ENCODE data around the gene NHLH1.

The NHLH1 gene

GRCh38 chr1:160359559-160360226 is 7.2 kb upstream of the NHLH1 start:
- DNase-seq = no peak

- DNase-seq = no peak
Observed at GRCh38 chr1:160360227-160360695, 6.6 kb upstream of the NHLH1 start.

GRCh38 chr1:160361199-160361598 is 5.7 kb upstream of the NHLH1 start:
- no peak for DNase-seq

DNA sequence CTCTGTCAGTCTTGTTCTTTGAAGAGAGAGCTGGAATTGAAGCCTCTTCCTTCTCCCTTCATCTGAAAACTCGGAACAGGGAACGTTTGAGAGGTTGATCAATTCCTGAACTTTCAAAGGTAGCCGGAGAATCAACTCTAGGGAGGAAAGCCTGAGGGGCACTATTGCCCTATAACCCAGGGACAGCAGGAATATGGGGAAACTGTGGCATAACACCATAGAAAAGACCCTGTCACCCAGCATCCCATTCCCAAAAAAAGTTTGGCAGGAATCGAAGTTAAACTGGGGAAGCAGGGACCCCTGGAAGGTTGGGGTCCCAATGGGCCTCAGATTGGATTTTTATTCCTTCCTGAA is 5.1 kb upstream of the NHLH1 start:
- DNase-seq = no peak

GRCh38 chr1:160362168-160362957 is 4.5 kb upstream of the NHLH1 start:
- peak; percentile 97 for DNase-seq

- DNase-seq = peak; percentile 91
Observed at GRCh38 chr1:160363010-160363409, 3.9 kb upstream of the NHLH1 start.

DNA sequence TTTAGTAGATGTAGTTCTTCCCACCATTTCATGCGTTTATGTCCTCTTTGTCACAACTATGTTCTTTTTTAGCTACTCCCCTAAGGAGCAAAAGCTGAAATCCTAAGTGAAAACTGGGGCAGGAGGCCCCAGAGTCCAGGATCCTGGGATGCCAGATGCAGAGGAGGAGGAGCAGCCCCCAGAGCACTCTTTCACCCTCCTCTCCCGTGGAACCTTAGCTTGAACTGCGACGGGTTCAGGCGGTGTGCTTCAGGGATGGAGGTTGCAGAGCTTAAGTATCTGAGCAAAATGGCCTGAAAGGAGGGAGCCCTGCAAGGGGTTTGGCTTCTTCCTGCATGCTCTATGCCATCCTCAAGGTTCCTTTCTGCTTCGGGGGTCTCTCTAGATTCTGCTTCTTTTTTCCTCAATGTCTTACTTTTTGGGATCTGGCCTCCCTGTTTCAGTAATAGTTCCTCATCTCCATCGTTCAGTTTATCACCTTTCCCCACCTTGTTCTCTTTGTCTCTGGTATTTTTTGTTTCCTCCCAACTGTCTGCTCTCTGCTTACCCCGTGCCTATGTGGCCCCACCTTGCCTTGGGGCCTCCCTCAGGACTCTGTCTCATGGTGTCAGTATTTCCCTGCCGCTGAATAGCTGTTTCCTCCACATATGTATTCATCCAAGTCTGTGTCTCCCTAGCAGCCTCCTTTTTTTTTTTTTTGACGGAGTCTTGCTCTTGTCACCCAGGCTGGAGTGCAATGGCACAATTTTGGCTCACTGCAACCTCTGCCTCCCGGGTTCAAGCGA is 2.7 kb upstream of the NHLH1 start:
- DNase-seq = peak; percentile 65

DNA sequence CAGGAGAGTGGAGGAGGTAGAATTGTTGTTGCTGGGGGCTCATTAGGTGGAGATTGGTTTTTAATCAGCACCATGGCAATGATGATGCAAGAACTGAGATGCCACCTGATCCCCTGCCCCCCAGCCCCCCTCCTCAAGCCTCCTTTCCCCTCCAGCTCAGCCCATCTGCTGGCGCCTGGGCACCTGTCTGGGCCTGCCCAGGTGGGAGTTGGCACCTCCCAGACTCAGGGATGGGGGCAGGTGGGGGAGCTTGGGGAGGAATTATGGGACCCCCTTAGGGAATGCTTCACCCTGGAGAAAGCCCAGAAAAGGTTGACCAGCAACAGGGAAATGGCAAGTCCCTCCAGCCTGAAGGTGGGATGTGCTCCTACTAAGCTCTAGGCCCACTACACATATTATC is 1.5 kb upstream of the NHLH1 start:
- peak; percentile 92 for DNase-seq

GRCh38 chr1:160367516-160367900 is 637 bp downstream of the NHLH1 start:
- DNase-seq = no peak

- DNase-seq = peak; percentile 19
Observed at GRCh38 chr1:160367934-160368923, 1.4 kb downstream of the NHLH1 start.

GRCh38 chr1:160369087-160369486 is 2.2 kb downstream of the NHLH1 start:
- no peak for DNase-seq

DNA sequence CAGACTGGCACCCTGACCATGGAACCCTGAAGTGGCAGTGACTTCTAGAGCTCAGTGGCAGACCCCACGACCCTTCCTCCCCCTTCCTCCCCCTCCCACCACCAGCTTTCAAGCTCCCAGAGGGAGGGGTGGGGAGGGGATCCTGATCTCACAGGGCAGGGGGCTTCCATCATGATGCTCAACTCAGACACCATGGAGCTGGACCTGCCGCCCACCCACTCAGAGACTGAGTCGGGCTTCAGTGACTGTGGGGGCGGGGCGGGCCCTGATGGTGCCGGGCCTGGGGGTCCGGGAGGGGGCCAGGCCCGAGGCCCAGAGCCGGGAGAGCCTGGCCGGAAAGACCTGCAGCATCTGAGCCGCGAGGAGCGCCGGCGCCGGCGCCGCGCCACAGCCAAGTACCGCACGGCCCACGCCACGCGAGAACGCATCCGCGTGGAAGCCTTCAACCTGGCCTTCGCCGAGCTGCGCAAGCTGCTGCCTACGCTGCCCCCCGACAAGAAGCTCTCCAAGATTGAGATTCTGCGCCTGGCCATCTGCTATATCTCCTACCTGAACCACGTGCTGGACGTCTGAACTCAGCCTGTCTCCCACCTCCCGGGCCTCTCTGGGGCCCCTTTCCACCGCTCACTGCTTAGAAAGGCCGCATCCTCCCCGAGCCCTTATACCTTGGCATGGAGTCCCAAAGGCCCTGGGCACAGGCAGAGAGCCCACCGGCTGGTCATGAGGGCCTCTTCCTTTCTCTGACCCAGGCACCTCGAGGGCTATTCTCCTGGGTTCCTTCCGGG is 3.9 kb downstream of the NHLH1 start:
- DNase-seq = no peak

- DNase-seq = no peak
Observed at GRCh38 chr1:160371346-160371631, 4.4 kb downstream of the NHLH1 start.

- no peak for DNase-seq
Observed at GRCh38 chr1:160371756-160372155, 4.9 kb downstream of the NHLH1 start.

DNA sequence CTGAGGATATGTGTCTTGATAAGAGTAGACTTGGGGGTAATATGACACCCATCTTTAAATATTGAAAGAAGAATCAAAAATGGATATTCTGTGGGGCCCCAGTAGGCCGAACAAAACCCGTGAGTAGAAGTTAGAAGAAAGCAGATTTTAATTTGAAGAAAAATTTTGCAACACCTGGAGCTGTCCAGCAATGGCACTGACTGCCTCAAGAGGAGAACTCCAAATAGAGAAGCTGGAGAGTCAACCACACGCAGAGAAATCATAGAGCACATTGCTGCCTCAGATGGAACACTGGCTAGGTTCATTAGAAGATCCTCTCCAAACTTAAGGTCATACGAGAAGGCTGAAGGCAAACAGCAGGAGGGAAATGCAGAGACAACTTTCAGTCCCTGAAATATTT is 6.8 kb downstream of the NHLH1 start:
- no peak for DNase-seq

GRCh38 chr1:160374306-160375110 is 7.6 kb downstream of the NHLH1 start:
- DNase-seq = peak; percentile 88

GRCh38 chr1:160375788-160376524 is 9.1 kb downstream of the NHLH1 start:
- DNase-seq = no peak

- DNase-seq = peak; percentile 88
Observed at GRCh38 chr1:160376525-160377131, 9.8 kb downstream of the NHLH1 start.

DNA sequence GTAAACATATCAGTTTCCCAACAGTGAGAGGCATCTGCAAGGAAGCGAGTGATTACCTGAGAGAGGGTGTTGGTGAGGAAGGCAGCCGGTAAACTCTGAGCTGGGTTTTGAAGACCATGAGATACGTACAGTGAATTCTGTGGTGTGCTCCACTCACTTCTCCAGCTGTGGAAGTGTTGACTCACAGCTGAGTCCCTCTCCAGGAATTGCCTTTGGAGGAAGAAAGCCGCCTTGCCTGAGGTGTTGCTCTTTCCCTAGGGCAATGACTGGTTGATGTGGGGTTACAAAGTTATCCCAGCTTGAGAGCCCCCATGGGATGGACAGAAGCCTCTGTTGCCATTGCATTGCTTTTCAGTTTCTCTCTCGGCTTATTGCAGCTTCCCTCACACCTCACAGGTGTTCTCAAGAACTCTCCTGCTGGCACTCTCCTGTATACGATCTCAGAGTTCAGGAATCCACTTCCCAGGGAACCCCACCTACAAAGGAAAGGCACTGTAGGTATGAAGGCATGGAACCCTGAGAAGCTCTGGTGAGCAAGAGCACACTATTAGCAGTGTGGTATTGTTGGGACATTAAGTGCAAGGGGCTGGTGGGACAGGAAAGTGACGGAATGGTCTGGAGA is 10.8 kb downstream of the NHLH1 start:
- DNase-seq = no peak

Measured in NCI-H2171 treated with DMSO at 0.1 percent for 48 hours (cell line).